Fibroblast of skin of right biceps (primary cell): ENCODE results near the gene LYG2.
A peak's percentile ranks its signal among the peaks of the same experiment; 100 is the strongest.
"Not testable (repeated sequence)": the region's sequence is repeated elsewhere in the genome, so short reads cannot be mapped to it uniquely, and the experiment has no call there.

Experiments
- DNase-seq: peaks from one replicate; pipeline ENCODE4 v3.0.0-alpha.2; 2013

Gene LYG2, protein sequence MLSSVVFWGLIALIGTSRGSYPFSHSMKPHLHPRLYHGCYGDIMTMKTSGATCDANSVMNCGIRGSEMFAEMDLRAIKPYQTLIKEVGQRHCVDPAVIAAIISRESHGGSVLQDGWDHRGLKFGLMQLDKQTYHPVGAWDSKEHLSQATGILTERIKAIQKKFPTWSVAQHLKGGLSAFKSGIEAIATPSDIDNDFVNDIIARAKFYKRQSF

DNA sequence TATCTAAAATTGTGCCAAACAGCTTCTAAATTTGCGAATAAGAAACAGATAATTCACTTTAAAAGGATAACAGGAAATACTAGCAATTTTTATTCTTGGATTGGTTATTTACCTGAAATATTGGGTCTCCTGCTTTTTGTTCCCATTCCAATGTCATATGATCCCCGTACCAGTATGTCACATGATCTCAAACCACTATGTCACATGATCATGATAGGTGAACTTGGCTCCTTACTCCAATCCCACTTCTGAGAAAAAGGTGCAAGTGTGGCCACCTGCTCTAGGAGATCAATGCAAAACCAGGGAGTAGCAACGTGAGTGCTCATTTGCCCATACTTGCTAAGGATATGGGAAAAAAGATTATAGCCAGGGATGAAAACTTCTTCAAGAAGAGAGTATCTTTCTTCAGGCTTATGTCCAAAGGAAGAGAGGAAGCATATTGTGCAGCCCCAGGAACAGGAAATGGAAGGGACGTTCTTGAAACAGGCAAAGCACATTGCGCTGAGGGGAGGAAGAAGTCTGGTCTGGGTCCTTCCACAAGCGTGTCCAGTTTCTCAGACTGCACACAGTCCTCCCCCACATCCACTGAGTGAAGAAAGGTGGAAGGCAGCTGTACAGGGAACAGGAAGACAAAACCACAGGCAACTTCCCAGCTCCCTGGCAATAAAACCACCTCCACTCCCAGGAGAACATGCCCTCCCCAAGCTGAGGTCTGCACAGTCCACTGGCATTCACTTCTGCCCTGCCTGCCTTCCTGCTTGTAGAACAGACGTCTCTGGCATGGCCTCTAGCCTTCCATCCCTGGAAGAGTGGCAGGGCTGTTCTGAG is at the start of gene LYG2:
TSS of gene LYG2 (minus strand) at position 176 of the 828 bp plus-strand sequence. CDS start 1,406 bp downstream, outside the sequence.
- DNase-seq: no peak

DNA sequence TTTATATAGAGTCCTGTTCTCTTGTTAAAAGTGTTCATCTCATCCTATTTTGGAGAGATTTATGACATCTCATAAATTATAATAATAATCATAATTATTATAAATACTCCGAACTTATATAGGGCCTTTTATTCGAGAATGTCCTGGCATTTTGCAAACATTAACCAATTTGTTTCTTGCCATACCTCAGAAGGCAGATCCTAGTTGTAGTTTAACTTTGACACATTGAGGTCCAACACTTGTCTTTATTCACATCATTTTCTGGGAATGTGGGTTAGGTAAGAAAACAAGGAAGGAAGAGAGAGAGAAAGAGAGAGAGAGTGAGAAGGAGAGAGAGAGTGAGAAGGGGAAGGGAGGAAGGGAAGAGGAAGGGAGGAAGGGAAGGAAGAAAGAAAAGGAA is 45.6 kb upstream of the LYG2 start, which contains the start of gene LYG1:
TSS of gene LYG1 (minus strand) at position 101 of the 400 bp plus-strand sequence. CDS start 5,527 bp downstream, outside the sequence.
- not testable (repeated sequence) for DNase-seq

DNA sequence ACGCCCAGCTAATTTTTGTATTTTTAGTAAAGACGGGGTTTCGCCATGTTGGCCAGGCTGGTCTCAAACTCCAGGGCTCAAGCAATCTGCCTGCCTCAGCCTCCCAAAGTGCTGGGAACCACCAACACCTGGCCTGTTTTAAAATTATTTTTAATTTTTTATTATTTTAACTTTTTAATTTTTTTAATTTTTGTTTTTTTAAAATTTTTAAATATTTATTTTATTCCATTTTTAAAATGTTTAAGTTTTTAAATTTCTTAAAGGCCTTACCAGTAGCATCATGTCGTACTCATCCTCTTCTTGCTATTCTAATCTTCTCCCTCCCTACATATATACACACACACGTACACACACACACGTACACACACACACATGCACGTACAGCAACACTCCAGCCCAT is 44.1 kb upstream of the LYG2 start:
- no peak for DNase-seq

DNA sequence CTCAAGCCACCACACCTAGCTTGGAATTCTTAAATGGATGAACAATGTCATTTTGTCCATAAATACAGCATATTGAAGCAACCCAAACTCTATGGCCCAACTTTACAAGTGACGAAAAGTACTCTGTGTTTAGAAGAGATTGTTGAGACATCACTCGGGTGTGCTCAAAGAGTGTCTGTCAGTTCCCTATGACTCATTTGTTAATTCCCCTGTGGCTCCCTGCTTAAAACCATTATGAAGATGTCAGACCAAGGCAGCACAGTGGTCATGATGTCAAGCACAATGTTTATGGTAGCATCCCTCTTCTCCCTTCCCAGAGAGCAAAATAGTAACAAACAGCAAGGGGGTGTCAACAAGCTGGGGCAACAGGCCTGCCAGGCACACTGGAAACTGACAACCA is 42.5 kb upstream of the LYG2 start:
- DNase-seq: peak; percentile 38

DNA sequence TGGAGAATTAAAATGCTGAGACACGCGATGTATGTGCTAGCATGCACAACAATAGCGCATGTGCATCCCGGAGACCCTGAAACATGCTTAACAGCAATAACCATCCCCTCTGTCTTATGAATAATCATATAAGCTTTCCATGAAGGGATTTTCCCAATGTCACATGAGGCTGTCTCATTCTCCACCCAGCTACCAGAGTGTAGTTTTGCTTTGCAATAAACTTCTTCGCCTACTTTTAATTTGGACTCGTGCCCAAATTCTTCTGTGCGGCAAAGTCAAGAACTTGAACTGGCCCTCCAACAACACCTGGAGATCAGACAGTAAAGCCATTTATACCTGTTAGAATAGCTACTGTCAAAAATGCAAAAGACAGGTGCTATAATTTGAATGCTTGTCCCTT is 30.1 kb upstream of the LYG2 start:
- no peak for DNase-seq

DNA sequence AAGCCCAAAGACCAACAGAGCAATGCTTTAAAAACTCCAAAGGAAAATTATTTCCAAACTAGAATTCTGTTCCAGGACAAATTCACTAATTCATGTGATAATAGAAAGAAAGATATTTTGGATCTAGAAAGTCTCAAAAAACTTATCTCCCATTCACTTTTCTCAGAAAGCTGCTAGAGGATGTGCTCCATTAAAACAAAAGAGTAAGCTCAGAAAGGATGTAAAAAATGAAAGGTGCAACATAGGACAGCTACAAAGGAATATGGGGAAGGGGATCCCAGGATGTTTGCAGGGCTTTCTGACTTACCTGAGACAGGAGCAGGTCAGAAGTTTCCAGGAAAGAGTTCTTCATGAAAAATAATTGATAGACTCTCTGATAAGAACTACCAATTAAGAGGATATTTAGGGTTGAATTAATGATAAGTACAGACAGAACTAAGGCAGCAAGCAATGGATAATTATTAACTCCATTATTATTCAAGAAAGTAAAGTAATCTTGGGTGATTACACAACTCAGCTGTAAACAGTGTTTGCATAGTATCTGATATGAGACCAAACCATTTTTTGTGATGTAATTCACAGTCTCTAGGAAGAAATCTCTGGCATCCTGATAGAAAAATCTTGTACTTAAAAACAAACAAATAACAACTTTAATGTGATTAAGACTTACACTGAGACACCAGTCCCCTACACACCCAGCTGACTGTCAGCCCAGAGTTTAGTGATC is 24.7 kb upstream of the LYG2 start:
- DNase-seq: no peak

DNA sequence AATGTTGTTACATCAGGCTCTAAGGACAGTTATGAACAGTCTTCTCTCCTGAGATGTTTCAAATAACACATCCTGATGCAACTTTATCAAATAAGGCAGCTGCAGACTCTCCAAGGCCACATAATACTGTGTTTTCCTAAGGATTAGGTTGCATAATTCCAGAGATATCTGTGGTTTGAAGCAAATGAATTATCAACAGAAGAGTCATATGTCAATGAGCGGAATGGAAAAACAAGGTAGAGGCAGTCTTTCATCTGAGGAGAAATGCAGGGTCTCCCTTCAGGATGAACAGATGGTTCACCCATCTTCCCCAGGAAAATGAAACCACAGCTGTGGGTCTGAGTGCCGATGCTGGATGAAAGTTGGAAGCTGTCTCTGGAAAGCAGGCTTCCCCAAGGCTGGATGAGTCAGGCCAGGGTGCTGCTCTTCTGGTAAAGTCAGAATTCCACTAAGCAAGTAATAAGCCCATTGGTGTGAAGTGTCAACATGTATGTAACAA is 23.4 kb upstream of the LYG2 start:
- peak; percentile 94 for DNase-seq

DNA sequence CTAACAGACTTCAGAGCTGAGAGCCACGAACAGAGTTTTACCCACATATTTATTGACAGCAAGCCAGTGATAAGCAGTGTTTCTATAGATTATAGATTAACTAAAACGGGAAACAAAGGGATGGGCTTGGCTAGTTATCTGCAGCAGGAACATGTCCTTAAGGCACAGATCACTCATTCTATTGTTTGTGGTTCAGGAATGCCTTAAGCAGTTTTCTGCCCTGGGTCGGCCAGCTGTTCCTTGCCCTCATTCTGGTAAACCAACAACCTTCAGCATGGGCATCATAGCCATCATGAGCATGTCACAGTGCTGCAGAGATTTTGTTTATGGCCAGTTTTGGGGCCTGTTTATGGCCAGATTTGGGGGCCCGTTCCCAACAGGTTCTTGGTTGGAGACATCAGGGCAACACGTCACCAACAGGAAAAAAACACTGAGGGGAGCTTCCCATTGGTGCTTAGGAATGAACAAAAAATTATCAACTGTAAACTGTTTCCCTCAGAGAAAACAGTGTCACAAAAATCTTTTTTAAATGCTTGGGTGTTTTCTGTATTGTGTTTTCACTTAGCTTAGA is 22.8 kb upstream of the LYG2 start:
- not testable (repeated sequence) for DNase-seq

DNA sequence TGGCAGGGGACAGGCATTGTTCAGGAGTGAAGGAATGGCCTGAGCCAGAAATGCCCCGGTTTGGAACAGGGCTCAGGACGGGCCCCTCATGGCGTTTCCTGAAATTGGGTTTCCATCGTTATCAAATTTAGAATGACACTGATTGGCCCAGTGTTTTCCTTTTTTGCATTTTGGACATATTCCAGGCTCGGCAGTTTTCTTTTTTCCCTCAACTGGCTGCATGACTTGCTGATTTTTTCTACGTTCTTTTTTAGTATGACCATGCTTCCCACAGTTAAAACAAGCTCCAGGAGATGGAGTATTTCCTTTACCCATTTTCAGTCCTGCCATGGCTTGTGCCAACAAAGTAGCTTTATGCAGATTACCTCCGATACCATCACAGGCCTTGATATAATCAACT is 20.4 kb upstream of the LYG2 start:
- DNase-seq: no peak

DNA sequence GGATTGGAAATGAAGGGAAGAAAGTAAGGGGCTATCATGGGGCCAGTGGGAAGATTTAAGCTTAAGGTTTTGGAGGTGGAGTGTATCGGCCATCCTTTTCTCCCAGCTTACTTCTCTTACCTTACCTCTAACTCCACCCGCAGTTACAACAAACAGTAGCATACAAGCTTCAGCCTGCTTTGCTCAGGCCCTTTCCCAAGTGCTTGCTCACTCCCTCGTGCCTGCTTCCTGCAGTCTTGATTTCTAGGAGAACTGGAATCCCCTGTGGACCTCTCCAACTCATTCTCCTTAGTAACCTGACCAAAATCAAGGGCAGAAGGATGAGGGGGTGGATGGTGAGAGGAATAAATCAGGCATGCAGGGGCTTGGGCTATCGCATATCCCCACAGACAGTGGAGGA is 5.8 kb upstream of the LYG2 start:
- DNase-seq: no peak

DNA sequence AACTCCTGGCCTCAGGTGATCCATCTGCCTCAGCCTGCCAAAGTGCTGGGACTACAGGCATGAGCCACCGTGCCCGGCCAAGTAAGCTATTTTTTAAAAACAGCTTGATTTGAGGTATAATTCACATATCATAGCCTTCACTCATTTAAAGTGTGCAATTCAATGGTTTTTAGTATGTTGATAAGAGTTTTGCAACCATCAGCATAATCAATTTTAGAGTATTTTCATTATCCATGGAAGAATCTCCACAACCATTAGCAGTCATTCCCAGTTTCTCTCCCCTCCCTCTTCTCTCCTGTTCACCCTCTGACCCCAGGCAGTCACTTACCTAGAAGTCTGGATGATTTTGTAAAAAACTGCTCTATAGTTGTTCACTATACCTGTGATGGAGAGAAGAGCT is 4.7 kb upstream of the LYG2 start:
- no peak for DNase-seq

DNA sequence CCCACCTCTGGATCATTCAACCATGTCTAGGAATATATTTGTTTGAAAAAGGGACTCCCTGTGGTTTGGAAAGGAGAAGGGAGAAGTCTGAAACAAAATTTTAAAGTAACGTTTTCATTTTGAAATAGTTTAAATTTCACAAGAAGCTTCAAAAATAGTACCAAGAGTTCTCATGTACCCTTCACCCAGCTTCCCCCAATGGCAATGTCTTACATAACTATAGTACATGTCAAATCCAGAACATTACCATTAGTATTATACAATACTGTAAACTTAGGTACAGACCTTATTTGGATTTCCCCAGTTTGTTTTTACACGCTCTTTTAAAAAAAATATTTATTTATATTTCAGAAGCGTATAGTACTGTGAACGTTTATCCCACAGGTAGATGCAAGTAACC is 4.0 kb upstream of the LYG2 start:
- DNase-seq: no peak

DNA sequence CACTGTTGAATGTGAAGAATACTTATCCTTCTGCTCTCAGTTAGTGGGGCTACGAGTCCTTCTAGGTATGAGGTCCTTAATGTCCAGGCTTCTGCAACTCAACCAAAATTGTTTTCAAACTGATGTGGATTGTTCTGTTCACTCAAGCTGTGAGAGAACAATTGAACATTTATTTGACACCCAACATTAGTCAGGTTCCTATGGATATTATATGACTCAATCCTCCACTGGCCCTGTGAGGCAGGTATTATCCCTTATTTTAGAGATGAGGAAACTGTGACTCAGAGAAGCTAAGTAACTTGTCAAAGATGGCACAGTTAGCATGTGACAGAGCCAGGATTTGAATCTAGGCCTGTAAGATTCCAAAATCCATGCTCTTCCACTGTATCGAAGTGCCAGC is 1.2 kb upstream of the LYG2 start:
- peak; percentile 3 for DNase-seq

DNA sequence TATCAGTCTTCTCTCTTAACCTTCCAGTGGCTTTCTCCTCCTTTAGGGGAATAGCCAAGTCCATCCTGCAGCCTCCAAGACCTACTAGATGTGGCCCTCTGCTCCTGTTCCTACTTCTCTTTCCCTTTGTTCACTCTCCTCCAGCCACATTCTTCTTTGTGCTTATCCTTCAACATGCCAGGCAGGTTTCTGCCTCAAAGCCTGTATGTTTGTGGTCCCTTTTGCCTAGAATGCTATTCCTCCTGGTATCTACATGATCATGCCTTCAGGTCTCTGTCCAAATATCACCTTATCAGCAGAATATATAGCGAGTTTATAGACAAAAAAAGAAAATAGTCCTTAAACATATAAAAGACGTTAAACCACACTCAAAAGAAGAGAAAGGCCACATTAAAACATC is 5.5 kb downstream of the LYG2 start:
- no peak for DNase-seq

DNA sequence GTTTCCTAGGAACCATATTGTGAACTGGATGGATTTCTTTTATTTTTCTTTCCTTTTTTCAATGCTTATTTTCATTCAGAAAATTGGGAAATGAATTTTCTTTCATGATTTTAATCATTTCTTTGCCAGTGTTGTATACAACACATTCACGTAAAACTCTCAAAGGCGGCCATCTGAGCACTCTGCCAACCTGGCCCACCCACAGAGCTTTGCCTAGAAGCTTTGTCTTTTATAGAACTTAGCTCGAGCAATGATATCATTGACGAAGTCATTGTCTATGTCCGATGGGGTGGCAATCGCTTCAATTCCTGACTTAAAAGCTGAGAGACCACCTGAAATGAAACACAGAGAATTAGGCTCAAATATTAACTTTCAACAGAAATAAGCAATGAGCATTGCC is 13.3 kb downstream of the LYG2 start:
- DNase-seq: no peak

DNA sequence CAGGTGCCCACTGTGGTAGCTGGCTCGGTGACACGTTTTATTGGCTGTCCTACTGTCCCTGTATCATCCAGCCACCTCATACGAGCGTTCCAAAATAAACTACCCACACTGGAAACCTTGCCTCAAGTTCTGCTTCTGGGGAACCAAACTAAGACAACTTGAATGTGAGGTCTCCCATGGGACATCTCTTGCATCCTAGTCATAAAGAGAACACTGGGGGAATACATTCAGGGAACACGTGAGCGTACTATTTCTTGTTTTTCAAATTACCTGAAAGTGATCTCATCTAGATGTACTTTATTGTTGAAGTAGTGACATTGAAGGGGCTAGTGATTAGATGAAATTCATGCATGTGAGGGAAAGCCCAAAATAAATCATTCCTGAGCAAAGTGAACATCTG is 15.0 kb downstream of the LYG2 start:
- DNase-seq: no peak

DNA sequence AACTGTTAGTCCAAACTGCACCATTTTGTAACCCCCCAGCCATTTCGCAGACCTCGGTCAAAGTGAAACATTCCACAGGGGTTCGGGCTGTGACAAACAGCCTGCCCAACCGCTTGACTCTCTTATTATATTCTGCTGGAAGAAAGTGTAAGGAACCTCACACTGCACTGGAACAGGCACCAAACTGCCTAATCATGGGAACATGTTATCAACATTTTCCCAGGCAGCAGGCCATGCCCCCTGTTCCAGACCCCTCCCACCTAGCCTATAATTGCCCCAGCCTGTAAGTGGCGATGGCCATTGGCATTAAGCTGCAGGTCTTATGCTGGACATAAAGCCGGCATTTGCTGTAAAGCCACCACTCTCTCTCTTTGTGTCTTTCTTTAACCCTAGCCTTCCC is 16.9 kb downstream of the LYG2 start:
- DNase-seq: no peak

DNA sequence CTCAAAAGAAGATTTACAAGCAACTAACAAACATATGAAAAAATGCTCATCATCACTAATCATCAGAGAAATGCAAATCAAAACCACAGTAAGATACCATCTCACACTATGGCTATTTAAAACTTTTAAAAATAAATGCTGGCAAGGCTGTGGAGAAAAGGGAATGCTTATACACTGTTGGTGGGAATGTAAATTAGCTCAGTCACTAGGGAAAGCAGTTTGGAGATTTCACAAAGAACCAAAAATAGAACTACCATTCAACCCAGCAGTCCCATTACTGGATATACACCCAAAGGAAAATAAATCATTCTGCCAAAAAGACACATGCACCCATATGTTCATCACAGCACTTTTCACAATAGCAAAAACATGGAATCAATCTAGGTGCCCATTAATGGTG is 22.3 kb downstream of the LYG2 start:
- DNase-seq: not testable (repeated sequence)

DNA sequence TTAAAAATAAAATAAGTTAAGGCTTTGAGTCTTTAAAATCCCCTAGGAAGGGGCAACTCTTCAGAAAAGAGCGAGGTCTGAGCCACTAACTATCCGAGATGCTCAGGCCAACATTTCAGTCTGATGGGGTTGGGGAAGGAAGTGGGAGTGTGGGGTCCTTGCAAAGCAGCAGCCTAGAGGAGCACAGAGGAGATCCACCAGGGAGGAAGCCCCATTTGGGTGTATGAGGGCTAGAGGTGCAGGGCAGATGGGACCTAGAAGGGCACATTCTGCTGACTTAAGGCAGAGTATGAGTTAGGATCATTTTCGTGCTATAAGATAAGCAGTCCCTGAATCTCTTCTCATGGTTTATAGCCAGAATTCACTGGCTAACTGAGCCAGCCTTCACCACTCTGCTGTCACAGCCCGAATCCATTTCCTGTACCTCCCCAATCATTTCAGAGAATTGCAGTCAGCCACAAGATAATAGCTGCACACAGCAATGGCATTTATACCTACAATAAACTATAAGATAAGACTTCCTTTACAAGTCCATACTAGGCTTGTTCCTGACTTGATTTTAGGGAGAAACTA is 37.5 kb downstream of the LYG2 start:
- DNase-seq: no peak

DNA sequence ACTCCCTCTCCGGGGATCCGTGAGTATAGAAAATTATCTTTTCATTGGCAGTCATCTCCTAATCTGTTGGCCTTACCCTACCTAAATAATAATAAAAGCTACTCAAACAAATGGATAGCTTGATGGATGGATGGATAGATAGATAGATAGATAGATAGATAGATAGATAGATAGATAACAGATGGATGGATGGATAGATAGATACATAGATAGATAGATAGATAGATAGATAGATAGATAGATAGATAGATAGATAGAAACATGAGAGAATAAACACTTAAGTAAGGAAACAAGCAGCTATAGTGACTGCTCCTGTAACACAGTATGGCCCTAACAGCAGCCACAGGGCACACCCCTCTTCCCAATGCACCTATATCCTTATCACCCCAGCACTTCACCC is 39.4 kb downstream of the LYG2 start:
- no peak for DNase-seq

DNA sequence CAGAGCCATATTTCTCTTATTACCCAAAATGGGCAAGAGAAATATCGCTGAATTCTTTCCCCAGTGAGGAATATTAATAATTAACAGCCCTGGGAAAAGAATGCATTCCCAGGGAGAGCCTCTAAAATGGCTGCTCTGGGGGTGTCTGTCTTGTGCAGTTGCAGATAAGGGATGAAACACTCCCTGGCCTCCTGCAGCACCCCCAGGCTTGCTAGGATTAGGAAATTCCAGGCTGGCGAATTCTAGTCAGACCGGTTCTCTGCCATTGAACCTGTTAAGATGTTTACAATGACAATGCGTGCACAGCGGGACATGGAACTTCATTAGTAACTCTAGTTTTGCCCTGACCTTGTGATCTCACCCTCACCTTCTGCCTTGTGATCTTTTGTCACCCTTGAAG is 50.0 kb downstream of the LYG2 start:
- no peak for DNase-seq

DNA sequence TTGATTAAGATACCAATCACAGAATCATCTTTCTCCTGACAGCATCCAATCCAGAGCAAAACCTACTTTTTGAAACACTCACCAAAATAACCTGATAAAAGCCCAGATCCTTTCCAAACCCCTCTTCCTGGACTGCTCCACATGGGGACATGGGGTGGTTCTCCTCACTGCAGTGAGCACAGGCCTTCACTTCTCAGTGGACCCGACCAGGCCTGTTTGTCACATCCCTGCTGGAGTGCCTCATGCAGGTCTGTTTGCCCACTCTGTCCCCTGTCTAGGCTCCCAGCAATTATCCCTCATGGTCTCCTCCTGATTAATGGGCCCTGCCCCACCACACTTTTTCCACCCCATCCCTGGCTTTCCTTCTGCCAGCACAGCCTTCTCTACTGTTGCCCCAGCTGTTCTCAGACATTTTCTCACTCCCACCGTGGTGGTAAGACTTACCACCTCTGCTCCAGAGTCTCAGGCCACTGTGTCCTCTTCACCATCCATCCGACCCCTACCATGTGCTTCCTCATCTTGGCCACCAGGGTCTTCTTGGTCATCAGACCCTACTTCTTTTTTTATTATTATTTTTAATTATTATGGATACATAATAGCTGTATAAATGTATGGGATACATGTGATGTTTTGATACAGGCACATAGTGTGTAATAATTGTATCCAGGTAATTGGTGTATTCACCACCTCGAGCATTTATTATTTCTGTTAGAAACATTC is 53.3 kb downstream of the LYG2 start:
- no peak for DNase-seq
